PFSK-1 (cell line): ENCODE measurements around the gene TCF25.

Source experiments
- POLR2AphosphoS5 ChIP-seq: IDR thresholded peaks from 2 replicates; pipeline ENCODE4 v1.6.1; 2012; ENCODE audit warnings: low read depth, mild to moderate bottlenecking, control low read depth, low read length, moderate library complexity
- REST ChIP-seq, 2 experiments: IDR thresholded peaks; 2 replicates each; pipeline versions ENCODE4 v1.6.1 to v1.8.0; 2011 to 2012; ENCODE audit warnings: low read depth in 2 of 2, low read length in 2 of 2, control low read depth in 1 of 2, inconsistent platforms in 1 of 2, mild to moderate bottlenecking in 1 of 2, moderate library complexity in 1 of 2; ENCODE audit not compliant: insufficient read depth in 1 of 2
- TAF1 ChIP-seq: IDR thresholded peaks from 2 replicates; pipeline ENCODE4 v1.6.1; 2012; ENCODE audit warnings: low read length, control low read depth, borderline replicate concordance; ENCODE audit not compliant: insufficient read depth

GRCh38 chr16:89910717-89911354 is 37.4 kb downstream of the TCF25 start:
- TF ChIP-seq POLR2AphosphoS5, result no peak
- TF ChIP-seq TAF1, result no peak
- no peak for TF ChIP-seq REST (IDR thresholded peaks at IDR 0.05; ENCODE audit: insufficient read depth in 1 of 2, low read depth in 2 of 2, low read length in 2 of 2)
